GM12878 (cell line): ENCODE results near the gene SMTNL1. TPM values are rescaled to one million over a fixed set of nuclear protein-coding genes. Genes with fewer than 3 reads are reported as not detected.

Experiments used
- ATAC-seq: fragments of 200-7000 bp; cut with Tn5 transposase; 3 replicates; pipeline ENCODE4 v1.9.1; 2020; ENCODE audit warnings: mild to moderate bottlenecking, moderate library complexity
- BruUV-seq: library from RNA; stranded (reverse); fragments of 400-500 nt; replicated peaks from 2 replicates; lab custom pipeline; 2021; lab: Mats Ljungman, UMichigan
- CTCF ChIA-PET: fragments of 300-600 bp; sonication (Branson Sonifier 250); formaldehyde crosslinking; extraction: SDS; loops from one replicate; lab custom pipeline; 2021; ENCODE audit warnings: inconsistent platforms; lab: Yijun Ruan, JAX
- POLR2A ChIA-PET: fragments of 350-600 bp; formaldehyde crosslinking; extraction: SDS; loops from one replicate; lab custom pipeline; 2021; ENCODE audit warnings: inconsistent platforms; lab: Charles Lee
- RAD21 ChIA-PET: fragments of 300-600 bp; sonication (Branson Sonifier 250); formaldehyde crosslinking; loops from one replicate; lab custom pipeline; 2023; ENCODE audit warnings: antibody characterized with exemption; ENCODE audit not compliant: unreplicated experiment; lab: Charles Lee
- SMC1A ChIA-PET: fragments of 300-600 bp; sonication (Branson Sonifier 250); formaldehyde crosslinking; loops from one replicate; lab custom pipeline; 2023; ENCODE audit not compliant: unreplicated experiment, uncharacterized antibody; lab: Charles Lee
- DNase-seq: peaks from one replicate; pipeline ENCODE4 v3.0.0-alpha.2; 2011; ENCODE audit warnings: low read depth, low spot score
- FAIRE-seq: peaks from 3 replicates; lab custom pipeline; 2011; peaks lifted over from hg19 to GRCh38; lab: Jason Lieb, UNC
- H2AFZ ChIP-seq: 2 replicates; pipeline ENCODE4 v1.6.0; 2011; ENCODE audit warnings: low read depth, low read length, control low read depth; ENCODE audit not compliant: control insufficient read depth
- H3K27ac ChIP-seq: 2 replicates; pipeline ENCODE4 v1.5.1; 2011; ENCODE audit warnings: control low read depth; ENCODE audit not compliant: control insufficient read depth, insufficient read depth
- H3K27me3 ChIP-seq, 2 experiments: replicated peaks in 1 of 2; 2 replicates each; pipeline versions ENCODE4 v1.6.0 to v1.6.1; 2011; ENCODE audit warnings: low read length in 1 of 2; ENCODE audit not compliant: control insufficient read depth in 2 of 2, insufficient read depth in 2 of 2
- H3K36me3 ChIP-seq, 2 experiments: 2 replicates each; pipeline ENCODE4 v1.5.1; 2011; ENCODE audit warnings: low read length in 1 of 2; ENCODE audit not compliant: control insufficient read depth in 2 of 2, insufficient read depth in 2 of 2
- H3K4me1 ChIP-seq: 2 replicates; pipeline ENCODE4 v1.6.1; 2011; ENCODE audit warnings: mild to moderate bottlenecking, low read length, moderate library complexity, mixed read lengths; ENCODE audit not compliant: control insufficient read depth, insufficient read depth
- H3K4me2 ChIP-seq: 2 replicates; pipeline ENCODE4 v1.6.0; 2011; ENCODE audit warnings: control low read depth; ENCODE audit not compliant: control insufficient read depth, insufficient read depth
- H3K4me3 ChIP-seq: fragments of 200-600 bp; sonication (generic); 2 replicates; pipeline ENCODE4 v1.5.1; 2016
- H3K79me2 ChIP-seq: 2 replicates; pipeline ENCODE4 v1.6.0; 2011; ENCODE audit warnings: low read length; ENCODE audit not compliant: control insufficient read depth, insufficient read depth
- H3K9ac ChIP-seq: 2 replicates; pipeline ENCODE4 v1.8.0; 2011; ENCODE audit warnings: low read length, control low read depth, mixed read lengths; ENCODE audit not compliant: control insufficient read depth, insufficient read depth
- H3K9me3 ChIP-seq: replicated peaks from 3 replicates; pipeline ENCODE4 v1.5.1; 2011; ENCODE audit warnings: mild to moderate bottlenecking, low read length; ENCODE audit not compliant: control insufficient read depth, insufficient read depth
- H4K20me1 ChIP-seq: 2 replicates; pipeline ENCODE4 v1.6.0; 2011; ENCODE audit not compliant: control insufficient read depth, insufficient read depth
- ATF3 ChIP-seq: IDR thresholded peaks from 2 replicates; pipeline ENCODE4 v1.6.1; 2011; ENCODE audit warnings: low read depth, mild to moderate bottlenecking, low read length, moderate library complexity, borderline replicate concordance; ENCODE audit errors: extremely low read depth
- CHD1 ChIP-seq: IDR thresholded peaks from 2 replicates; pipeline ENCODE4 v1.6.1; 2012; ENCODE audit warnings: low read depth, low read length, improper control_type of control experiment
- IRF4 ChIP-seq: IDR thresholded peaks from 2 replicates; pipeline ENCODE4 v1.6.1; 2011; ENCODE audit warnings: low read depth, low read length
- NFXL1 ChIP-seq: fragments of 450-650 bp; IDR thresholded peaks from 2 replicates; pipeline ENCODE4 v1.6.1; 2017; ENCODE audit warnings: antibody characterized with exemption, mild to moderate bottlenecking, borderline replicate concordance
- PAX8 ChIP-seq: fragments of 450-650 bp; IDR thresholded peaks from 2 replicates; pipeline ENCODE4 v1.6.1; 2017; ENCODE audit warnings: mild to moderate bottlenecking, moderate library complexity
- PBX3 ChIP-seq: IDR thresholded peaks from 2 replicates; pipeline ENCODE4 v1.6.1; 2011; ENCODE audit warnings: mild to moderate bottlenecking, low read depth, low read length, moderate library complexity; ENCODE audit not compliant: insufficient replicate concordance
- POLR2A ChIP-seq: IDR thresholded peaks from 2 replicates; pipeline ENCODE4 v1.6.1; 2011; ENCODE audit warnings: low read depth, mild to moderate bottlenecking, low read length
- RBBP5 ChIP-seq: fragments of 200-600 bp; sonication (generic); conservative IDR thresholded peaks from 2 replicates; pipeline ENCODE4 v1.6.1; 2016
- SIX5 ChIP-seq: IDR thresholded peaks from 2 replicates; pipeline ENCODE4 v1.6.1; 2011; ENCODE audit warnings: mild to moderate bottlenecking, low read depth, low read length, moderate library complexity; ENCODE audit not compliant: severe bottlenecking
- SUPT20H ChIP-seq: IDR thresholded peaks from 2 replicates; pipeline ENCODE4 v1.6.1; 2011; ENCODE audit warnings: low read depth, mild to moderate bottlenecking, low read length, moderate library complexity, borderline replicate concordance; ENCODE audit not compliant: control insufficient read depth
- YBX1 ChIP-seq: fragments of 450-650 bp; IDR thresholded peaks from 2 replicates; pipeline ENCODE4 v1.6.1; 2016; ENCODE audit warnings: antibody characterized with exemption
- WGBS: methylation state at CpG from one replicate; pipeline ENCODE4 v1.1.6; 2016; ENCODE audit warnings: low lambda C conversion rate; ENCODE audit not compliant: insufficient replicate concordance, insufficient coverage; ENCODE audit errors: missing lambda C conversion rate; 5-methylcytosine and 5-hydroxymethylcytosine counted together
- in situ Hi-C: fragments of 300-500 bp; cut with MboI; formaldehyde crosslinking; loops from 9 replicates; pipeline ENCODE4 v1.14.3; 2018; ENCODE audit warnings: mixed read lengths
- intact Hi-C: fragments of 100-400 bp; cut with micrococcal nuclease; formaldehyde crosslinking; loops from one replicate; pipeline ENCODE4 v1.14.2; 2022; ENCODE audit not compliant: unreplicated experiment
- polyA plus RNA-seq, 11 experiments: library from polyadenylated mRNA; depleted of rRNA in 4 of 11; unstranded in 6 of 11; stranded (reverse) in 5 of 11; fragments of >200 nt; fragmentation: Nextera tagmentation in 4 of 11; fragmentation: Illumina TruSeq in 1 of 11; extraction: Ambion mirVana in 4 of 11; extraction: Trizol in 1 of 11; gene quantifications; 1 replicate in 1 of 11; 2 replicates in 10 of 11; pipeline versions ENCODE4 v1.2.1 to v1.2.3, GENCODE V29; 2011 to 2016; ENCODE audit warnings: inconsistent platforms in 2 of 11, missing spikeins in 2 of 11, low read depth in 1 of 11
- total RNA-seq, 4 experiments: library from RNA; depleted of rRNA in 3 of 4; stranded (reverse); fragments of >200 nt in 3 of 4; fragmentation: Illumina TruSeq in 1 of 4; extraction: Trizol in 1 of 4; gene quantifications; 2 replicates each; pipeline versions ENCODE4 v1.2.1 to v1.2.3, GENCODE V29; 2013 to 2021
- TF ChIP-seq, protein P1 (sequence below): fragments of 450-650 bp; formaldehyde crosslinking; IDR thresholded peaks from 2 replicates; pipeline ENCODE4 v1.4.0; 2022; ENCODE audit warnings: mild to moderate bottlenecking, moderate library complexity
- TF ChIP-seq, protein P2 (sequence below): IDR thresholded peaks from 2 replicates; pipeline ENCODE4 v1.6.1; 2011; ENCODE audit warnings: borderline replicate concordance, low read depth, mild to moderate bottlenecking, moderate library complexity, low read length; ENCODE audit not compliant: insufficient read depth, poor library complexity, severe bottlenecking
- TF ChIP-seq, protein P3 (sequence below): IDR thresholded peaks from 2 replicates; pipeline ENCODE4 v1.6.1; 2012; ENCODE audit warnings: low read depth, low read length, improper control_type of control experiment

SMTNL1 gene
- total and polyA plus RNA-seq, 10 of the 15 experiments (the other 5 are each of a cell fraction or from before 2014, with no cell fraction given): 0.06 to 0.17 (median 0.10) TPM; not detected in 7

DNA sequence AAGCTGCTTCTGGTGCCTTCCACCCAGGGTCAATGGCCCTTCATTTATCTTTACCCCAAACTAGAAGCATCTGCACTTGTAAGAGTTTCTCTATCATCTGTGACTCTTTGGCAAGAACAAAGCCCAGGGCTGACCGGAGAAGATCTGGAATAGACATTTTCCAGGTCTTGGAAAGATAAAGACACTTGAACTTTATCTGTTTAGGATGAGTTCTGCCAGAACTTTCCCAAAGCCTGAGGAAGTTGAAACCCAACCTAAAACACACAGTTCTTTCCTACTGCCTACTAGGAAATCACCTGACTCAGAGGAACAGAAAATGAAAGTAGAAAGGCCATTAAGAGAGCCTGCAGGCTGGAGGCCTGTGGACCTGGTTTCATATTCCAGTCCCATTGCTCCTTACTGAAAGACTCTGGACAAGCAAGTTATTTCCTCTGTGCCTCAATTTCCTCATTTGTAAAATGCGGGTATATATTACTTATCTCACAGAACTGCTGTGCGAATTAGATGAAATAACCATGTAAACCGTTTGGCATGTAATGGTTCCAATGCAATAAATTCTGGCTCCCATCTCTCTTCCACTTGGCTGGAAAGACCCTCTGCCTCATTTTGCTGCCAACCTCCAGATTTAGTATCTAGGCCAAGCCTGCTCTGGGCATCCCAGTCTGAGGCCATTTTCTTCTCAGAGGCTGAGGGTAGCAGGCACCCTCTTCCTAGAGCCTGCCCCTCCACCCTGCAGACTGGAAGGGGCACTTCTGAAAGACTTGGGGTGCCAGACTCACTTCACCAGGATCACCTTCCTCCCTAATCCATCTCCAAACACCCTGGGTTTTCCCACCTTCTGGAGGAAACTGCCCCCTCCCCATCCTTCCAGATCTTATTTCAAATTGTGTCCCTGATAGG, 28.9 kb downstream of the SMTNL1 start:
- in situ Hi-C loops: loop anchor here (5.0 kb wide), 2 partner anchors 76 to 236 kb away; no protein-coding TSS in a partner anchor
- peaks cover 4% of the 10 kb centered on the region for H3K4me1 ChIP-seq
- CTCF ChIA-PET: interaction anchor here (0.6 to 9.2 kb wide), 11 partner anchors 32 to 958 kb away, joined by 3 to 319 read pairs (median 4); no protein-coding TSS in a partner anchor
- H3K9me3 ChIP-seq: no peaks in the 10 kb centered on the region
- H3K4me3 ChIP-seq: peak overlapping the region; percentile 100
- DNase-seq (peak; percentile 68), ATAC-seq (peak; percentile 65), FAIRE-seq (peak; percentile 81)
- RAD21 ChIA-PET: interaction anchor here (1.1 to 3.2 kb wide), 5 partner anchors 19 to 220 kb away, joined by 3 to 83 read pairs (median 6); partner anchors contain the start of gene TIMM10
- H3K27me3 ChIP-seq: no peaks in the 10 kb centered on the region
- POLR2A ChIA-PET: interaction anchor here (1.1 kb wide), 1 partner anchor 53 kb away, joined by 3 read pairs; no protein-coding TSS in a partner anchor
- H2AFZ ChIP-seq: peak overlapping the region; percentile 80
- H4K20me1 ChIP-seq: no peaks in the 10 kb centered on the region
- H3K79me2 ChIP-seq: peaks cover 55% of the 10 kb centered on the region
- peak overlapping the region; percentile 72 for H3K9ac ChIP-seq
- peak overlapping the region; percentile 87 for H3K27ac ChIP-seq
- 2% methylated on average over 4 of the region's 4 CpGs for WGBS
- H3K36me3 ChIP-seq: peaks cover 0 to 3% of the 10 kb centered on the region in 2 experiments; a peak in 1 of 4 replicates
- BruUV-seq: TSS peak; percentile 99
- intact Hi-C loops: loop anchor here (1.0 to 10.0 kb wide), 4 partner anchors 18 to 219 kb away; partner anchors contain the start of genes MED19 and TMX2
- SMC1A ChIA-PET: interaction anchor here (0.8 to 1.5 kb wide), 4 partner anchors 34 to 78 kb away, joined by 4 to 8 read pairs (median 6); no protein-coding TSS in a partner anchor
- peak overlapping the region; percentile 92 for H3K4me2 ChIP-seq
- no peak for TF ChIP-seq PBX3
- TF ChIP-seq, protein P1, sequence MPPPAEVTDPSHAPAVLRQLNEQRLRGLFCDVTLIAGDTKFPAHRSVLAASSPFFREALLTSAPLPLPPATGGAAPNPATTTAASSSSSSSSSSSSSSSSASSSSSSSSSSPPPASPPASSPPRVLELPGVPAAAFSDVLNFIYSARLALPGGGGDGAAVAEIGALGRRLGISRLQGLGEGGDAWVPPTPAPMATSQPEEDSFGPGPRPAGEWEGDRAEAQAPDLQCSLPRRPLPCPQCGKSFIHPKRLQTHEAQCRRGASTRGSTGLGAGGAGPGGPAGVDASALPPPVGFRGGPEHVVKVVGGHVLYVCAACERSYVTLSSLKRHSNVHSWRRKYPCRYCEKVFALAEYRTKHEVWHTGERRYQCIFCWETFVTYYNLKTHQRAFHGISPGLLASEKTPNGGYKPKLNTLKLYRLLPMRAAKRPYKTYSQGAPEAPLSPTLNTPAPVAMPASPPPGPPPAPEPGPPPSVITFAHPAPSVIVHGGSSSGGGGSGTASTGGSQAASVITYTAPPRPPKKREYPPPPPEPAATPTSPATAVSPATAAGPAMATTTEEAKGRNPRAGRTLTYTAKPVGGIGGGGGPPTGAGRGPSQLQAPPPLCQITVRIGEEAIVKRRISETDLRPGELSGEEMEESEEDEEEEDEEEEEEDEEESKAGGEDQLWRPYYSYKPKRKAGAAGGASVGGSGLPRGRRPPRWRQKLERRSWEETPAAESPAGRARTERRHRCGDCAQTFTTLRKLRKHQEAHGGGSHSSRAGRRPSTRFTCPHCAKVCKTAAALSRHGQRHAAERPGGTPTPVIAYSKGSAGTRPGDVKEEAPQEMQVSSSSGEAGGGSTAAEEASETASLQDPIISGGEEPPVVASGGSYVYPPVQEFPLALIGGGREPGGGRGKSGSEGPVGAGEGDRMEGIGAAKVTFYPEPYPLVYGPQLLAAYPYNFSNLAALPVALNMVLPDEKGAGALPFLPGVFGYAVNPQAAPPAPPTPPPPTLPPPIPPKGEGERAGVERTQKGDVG (CRISPR knock-in tag): no peak
- TF ChIP-seq, protein P2, sequence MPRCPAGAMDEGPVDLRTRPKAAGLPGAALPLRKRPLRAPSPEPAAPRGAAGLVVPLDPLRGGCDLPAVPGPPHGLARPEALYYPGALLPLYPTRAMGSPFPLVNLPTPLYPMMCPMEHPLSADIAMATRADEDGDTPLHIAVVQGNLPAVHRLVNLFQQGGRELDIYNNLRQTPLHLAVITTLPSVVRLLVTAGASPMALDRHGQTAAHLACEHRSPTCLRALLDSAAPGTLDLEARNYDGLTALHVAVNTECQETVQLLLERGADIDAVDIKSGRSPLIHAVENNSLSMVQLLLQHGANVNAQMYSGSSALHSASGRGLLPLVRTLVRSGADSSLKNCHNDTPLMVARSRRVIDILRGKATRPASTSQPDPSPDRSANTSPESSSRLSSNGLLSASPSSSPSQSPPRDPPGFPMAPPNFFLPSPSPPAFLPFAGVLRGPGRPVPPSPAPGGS: no peak
- TF ChIP-seq YBX1: no peak
- TF ChIP-seq SIX5: no peak
- TF ChIP-seq, protein P3, sequence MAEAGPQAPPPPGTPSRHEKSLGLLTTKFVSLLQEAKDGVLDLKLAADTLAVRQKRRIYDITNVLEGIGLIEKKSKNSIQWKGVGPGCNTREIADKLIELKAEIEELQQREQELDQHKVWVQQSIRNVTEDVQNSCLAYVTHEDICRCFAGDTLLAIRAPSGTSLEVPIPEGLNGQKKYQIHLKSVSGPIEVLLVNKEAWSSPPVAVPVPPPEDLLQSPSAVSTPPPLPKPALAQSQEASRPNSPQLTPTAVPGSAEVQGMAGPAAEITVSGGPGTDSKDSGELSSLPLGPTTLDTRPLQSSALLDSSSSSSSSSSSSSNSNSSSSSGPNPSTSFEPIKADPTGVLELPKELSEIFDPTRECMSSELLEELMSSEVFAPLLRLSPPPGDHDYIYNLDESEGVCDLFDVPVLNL: no peak
- TF ChIP-seq POLR2A: 0 out of 2 replicates have a peak, but pooled peaks have one; percentile 24
- 0 out of 2 replicates have a peak, but pooled peaks have one; percentile 45 for TF ChIP-seq PAX8
- TF ChIP-seq IRF4: no peak
- TF ChIP-seq SUPT20H: no peak
- no peak for TF ChIP-seq ATF3
- TF ChIP-seq RBBP5: no peak
- TF ChIP-seq NFXL1: no peak
- no peak for TF ChIP-seq CHD1
